ENCODE data around the gene H2BK1. TPM values are rescaled to one million over a fixed set of nuclear protein-coding genes. Genes with fewer than 3 reads are reported as not detected.
A peak's percentile ranks its signal among the peaks of the same experiment; 100 is the strongest.

H2BK1 gene
- total RNA-seq, 1 experiment from 2014 or later, result 0.69 TPM

GRCh38 chr7:151226875-151227782 lies 16.8 kb upstream of the H2BK1 start, which contains the start of gene ABCF2:
TSS of gene ABCF2 (minus strand) at chr7:151227205. CDS start at chr7:151226458, 747 bp downstream.
- H3K79me2 ChIP-seq (ENCODE audit: insufficient read depth, low read length), result peaks cover 29% of the 10 kb centered on the region
- peak within 1 kb of the TSS; percentile 88 for H3K4me2 ChIP-seq (ENCODE audit: low read length)
- intact Hi-C loops (cut with micrococcal nuclease), result no loop called here
- no peaks in the 10 kb centered on the region for H3K9me3 ChIP-seq (ENCODE audit: control insufficient read depth in 1 of 2, insufficient read depth in 1 of 2, low read depth in 1 of 2, low read length in 2 of 2)
- peaks cover 14 to 27% of the 10 kb centered on the region in 2 experiments for H3K4me1 ChIP-seq (ENCODE audit: control insufficient read depth in 1 of 2, insufficient read depth in 2 of 2, low read length in 2 of 2)
- H3K4me3 ChIP-seq (replicated peaks in 1 of 2; ENCODE audit: low read depth in 1 of 2, low read length in 2 of 2), result peak within 1 kb of the TSS; percentile 76 to 83
- no TSS peak for BruUV-seq (replicated peaks)
- no peaks in the 10 kb centered on the region for H3K27me3 ChIP-seq (ENCODE audit: insufficient read depth, low read length)
- DNase-seq (ENCODE audit: low read depth, low spot score), result peak; percentile 98
- H2AFZ ChIP-seq (ENCODE audit: low read depth, low read length, poor library complexity, severe bottlenecking), result no peak within 1 kb of the TSS
- ChIA-PET RAD21 (ENCODE audit: low non-redundant PET in 1 of 2, low total read pairs in 2 of 2, uncharacterized antibody in 2 of 2, unreplicated experiment in 2 of 2) (interaction anchor here in 1 of 2 experiments (0.6 kb wide), 1 partner anchor 80 kb away, joined by 3 read pairs; no protein-coding TSS in a partner anchor), CTCF (interaction anchor here (0.7 to 1.3 kb wide), 5 partner anchors 9 to 103 kb away, joined by 3 to 12 read pairs (median 5); no protein-coding TSS in a partner anchor), POLR2A (interaction anchor here (0.7 to 1.8 kb wide), 7 partner anchors 13 to 217 kb away, joined by 3 to 5 read pairs (median 4); partner anchors contain the start of gene ABCB8)
- no peaks in the 10 kb centered on the region for H4K20me1 ChIP-seq (ENCODE audit: insufficient read depth)
- peak within 1 kb of the TSS; percentile 90 for H3K9ac ChIP-seq (ENCODE audit: low read length)
- peaks cover 14 to 33% of the 10 kb centered on the region in 2 experiments; a peak in 3 of 4 replicates for H3K36me3 ChIP-seq (ENCODE audit: control insufficient read depth in 1 of 2, insufficient read depth in 2 of 2, low read length in 2 of 2)
- ATAC-seq, result peak; percentile 99
- H3K9me2 ChIP-seq (ENCODE audit: insufficient read depth), result no peaks in the 10 kb centered on the region
- peak within 1 kb of the TSS; percentile 66 for H3K27ac ChIP-seq (ENCODE audit: low read depth, low read length)
- TF ChIP-seq FOSL1 (IDR thresholded peaks at IDR 0.05; ENCODE audit: low read depth) (no peak), CTCF (IDR thresholded peaks at IDR 0.05 in 2 of 3, conservative IDR thresholded peaks at IDR 0.05 in 1 of 3; ENCODE audit: borderline replicate concordance in 1 of 3, insufficient read depth in 1 of 3, low read depth in 2 of 3, low read length in 2 of 3) (no peak), SRF (IDR thresholded peaks at IDR 0.05; ENCODE audit: low read depth) (no peak), ZFX (IDR thresholded peaks at IDR 0.05) (peak; percentile 80), ZBTB33 (IDR thresholded peaks at IDR 0.05; ENCODE audit: extremely low read depth, insufficient replicate concordance, low read length) (peak; percentile 86), CBX3 (IDR thresholded peaks at IDR 0.05; ENCODE audit: low read depth) (no peak), ELF1 (IDR thresholded peaks at IDR 0.05; ENCODE audit: borderline replicate concordance, low read depth) (no peak), EZH2 (IDR thresholded peaks at IDR 0.05) (no peak), EZH2phosphoT487 (IDR thresholded peaks at IDR 0.05; ENCODE audit: borderline replicate concordance) (no peak), SP1 (IDR thresholded peaks at IDR 0.05; ENCODE audit: low read depth) (no peak), RAD21 (IDR thresholded peaks at IDR 0.05; ENCODE audit: low read depth) (no peak), ZNF274 (IDR thresholded peaks at IDR 0.05; ENCODE audit: low read depth, low read length) (no peak), REST (IDR thresholded peaks at IDR 0.05; ENCODE audit: low read depth) (no peak), MAX (IDR thresholded peaks at IDR 0.05) (no peak), EGR1 (IDR thresholded peaks at IDR 0.05; ENCODE audit: low read depth) (no peak), JUND (IDR thresholded peaks at IDR 0.05) (no peak), YY1 (IDR thresholded peaks at IDR 0.05; ENCODE audit: extremely low read depth, insufficient replicate concordance, low read depth, low read length) (peak; percentile 75), POLR2AphosphoS5 (IDR thresholded peaks at IDR 0.05; ENCODE audit: low read depth, low read length) (peak; percentile 76)

Data from HCT116 (cell line).